ENCODE data around the gene MSGN1.

DNA sequence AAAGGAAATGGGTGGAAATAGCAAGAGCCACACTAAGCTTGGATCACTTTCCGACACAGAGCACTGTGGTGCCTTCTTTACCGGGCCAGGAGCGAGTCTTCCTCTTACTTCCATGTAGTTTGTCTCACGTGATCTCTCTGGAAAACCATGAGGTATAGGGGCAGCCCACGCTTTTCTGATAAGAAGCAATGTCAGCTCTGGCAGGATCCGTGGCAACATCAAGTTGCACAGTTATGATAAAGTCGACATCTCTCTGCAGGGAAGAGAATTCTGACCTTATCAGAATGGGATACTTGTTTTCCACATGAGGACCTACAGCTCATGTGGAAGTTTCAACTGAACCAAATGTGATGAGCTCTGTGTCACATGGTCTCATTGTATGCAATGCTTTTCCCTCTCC lies 29.5 kb downstream of the MSGN1 start:
- TF ChIP-seq, protein P1, sequence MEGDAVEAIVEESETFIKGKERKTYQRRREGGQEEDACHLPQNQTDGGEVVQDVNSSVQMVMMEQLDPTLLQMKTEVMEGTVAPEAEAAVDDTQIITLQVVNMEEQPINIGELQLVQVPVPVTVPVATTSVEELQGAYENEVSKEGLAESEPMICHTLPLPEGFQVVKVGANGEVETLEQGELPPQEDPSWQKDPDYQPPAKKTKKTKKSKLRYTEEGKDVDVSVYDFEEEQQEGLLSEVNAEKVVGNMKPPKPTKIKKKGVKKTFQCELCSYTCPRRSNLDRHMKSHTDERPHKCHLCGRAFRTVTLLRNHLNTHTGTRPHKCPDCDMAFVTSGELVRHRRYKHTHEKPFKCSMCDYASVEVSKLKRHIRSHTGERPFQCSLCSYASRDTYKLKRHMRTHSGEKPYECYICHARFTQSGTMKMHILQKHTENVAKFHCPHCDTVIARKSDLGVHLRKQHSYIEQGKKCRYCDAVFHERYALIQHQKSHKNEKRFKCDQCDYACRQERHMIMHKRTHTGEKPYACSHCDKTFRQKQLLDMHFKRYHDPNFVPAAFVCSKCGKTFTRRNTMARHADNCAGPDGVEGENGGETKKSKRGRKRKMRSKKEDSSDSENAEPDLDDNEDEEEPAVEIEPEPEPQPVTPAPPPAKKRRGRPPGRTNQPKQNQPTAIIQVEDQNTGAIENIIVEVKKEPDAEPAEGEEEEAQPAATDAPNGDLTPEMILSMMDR (IDR thresholded peaks at IDR 0.05), result no peak
- no peak for TF ChIP-seq POLR2AphosphoS5 (IDR thresholded peaks at IDR 0.05; ENCODE audit: insufficient read depth in 1 of 2, low read depth in 1 of 2)
